H1 (cell line): Measurements from ENCODE around the gene AGBL1. TPM values are rescaled to one million over a fixed set of nuclear protein-coding genes. Genes with fewer than 3 reads are reported as not detected.

ENCODE experiments used
- CREB1 ChIP-seq: IDR thresholded peaks from 2 replicates; pipeline ENCODE4 v1.6.1; 2012; ENCODE audit warnings: inconsistent platforms
- GTF2F1 ChIP-seq: IDR thresholded peaks from 2 replicates; pipeline ENCODE4 v1.6.1; 2012; ENCODE audit warnings: low read depth, low read length, improper control_type of control experiment, borderline replicate concordance
- HDAC2 ChIP-seq, 2 experiments: fragments of 300-600 bp in 1 of 2; sonication (generic) in 1 of 2; IDR thresholded peaks; 2 replicates each; pipeline ENCODE4 v1.6.1; 2011 to 2012; ENCODE audit warnings: low read depth in 2 of 2, low read length in 2 of 2, mild to moderate bottlenecking in 2 of 2, moderate library complexity in 2 of 2, borderline replicate concordance in 1 of 2, inconsistent platforms in 1 of 2
- JUND ChIP-seq: IDR thresholded peaks from 2 replicates; pipeline ENCODE4 v1.6.1; 2011; ENCODE audit warnings: mild to moderate bottlenecking, improper control_type of control experiment, low read length
- POLR2A ChIP-seq, 2 experiments: IDR thresholded peaks; 1 replicate in 1 of 2; 2 replicates in 1 of 2; pipeline ENCODE4 v1.6.1; 2011; ENCODE audit warnings: low read depth in 2 of 2, low read length in 2 of 2, mild to moderate bottlenecking in 2 of 2; ENCODE audit errors: control extremely low read depth in 1 of 2
- POLR2AphosphoS5 ChIP-seq: IDR thresholded peaks from 2 replicates; pipeline ENCODE4 v1.6.1; 2011; ENCODE audit warnings: low read depth, low read length
- TCF12 ChIP-seq: IDR thresholded peaks from 2 replicates; pipeline ENCODE4 v1.6.1; 2011; ENCODE audit warnings: low read depth, mild to moderate bottlenecking, low read length
- polyA plus RNA-seq, 7 experiments: library from polyadenylated mRNA; depleted of rRNA in 3 of 7; stranded (reverse) in 5 of 7; unstranded in 2 of 7; fragments of >200 nt in 5 of 7; fragments of 200-250 nt in 2 of 7; gene quantifications; 1 replicate in 5 of 7; 2 replicates in 1 of 7; 4 replicates in 1 of 7; pipeline versions ENCODE4 v1.2.1 to v1.2.3, GENCODE V29; 2011 to 2013; ENCODE audit warnings: missing spikeins in 2 of 7, mixed read lengths in 2 of 7
- total RNA-seq: library from RNA; stranded (reverse); fragmentation: NEBNext Ultra II Directional; extraction: Animal tissue kit (Norgen Biotek cat#: 25700); gene quantifications from 2 replicates; pipeline ENCODE4 v1.2.1, GENCODE V29; 2021

The AGBL1 gene
- total and polyA plus RNA-seq, 2 of the 8 experiments (the other 6 are each of a cell fraction or from before 2014, with no cell fraction given) = not detected

DNA sequence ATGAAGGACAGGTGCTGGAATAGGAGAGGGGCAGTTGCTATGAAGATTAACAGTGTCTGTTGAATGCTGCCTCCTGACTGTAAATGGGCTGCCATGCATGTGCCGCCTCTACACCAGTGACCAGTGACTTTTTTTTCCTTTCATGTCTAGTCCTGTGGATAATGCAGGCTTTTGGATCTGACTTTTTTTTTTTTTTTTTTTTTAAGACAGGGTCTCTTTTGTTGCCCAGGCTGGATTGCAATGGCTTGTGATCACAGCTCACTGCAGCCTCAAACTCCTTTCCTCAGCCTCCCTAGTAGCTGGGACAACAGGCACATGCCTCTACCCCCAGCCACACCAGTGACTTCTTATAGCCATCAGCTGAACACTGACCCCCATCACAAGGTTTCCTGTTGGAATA, 41.2 kb upstream of the AGBL1 start (continued):
- TF ChIP-seq TCF12 = no peak
- no peak for TF ChIP-seq JUND
- TF ChIP-seq CREB1 = no peak
- TF ChIP-seq HDAC2 (IDR thresholded peaks at IDR 0.05; ENCODE audit: borderline replicate concordance in 1 of 2, low read depth in 2 of 2, low read length in 2 of 2) = no peak
- TF ChIP-seq POLR2A (IDR thresholded peaks at IDR 0.05; ENCODE audit: control extremely low read depth in 1 of 2, low read depth in 2 of 2, low read length in 2 of 2) = no peak
- no peak for TF ChIP-seq GTF2F1
- TF ChIP-seq POLR2AphosphoS5 = no peak
